ENCODE measurements around the gene GATD1.

GRCh38 chr11:720017-720641 lies 57.2 kb downstream of the GATD1 start:
- TF ChIP-seq CTCF (IDR thresholded peaks at IDR 0.05) (no peak), POLR2A (IDR thresholded peaks at IDR 0.05) (no peak)

All from body of pancreas (tissue), 4 donors.